Skeletal muscle satellite cell (primary cell): ENCODE measurements around the gene UPP1.

Source experiments
- H3K27me3 ChIP-seq: 2 replicates; pipeline ENCODE4 v1.7.0; 2013; ENCODE audit warnings: low read length; ENCODE audit not compliant: control insufficient read depth, insufficient read depth
- H3K36me3 ChIP-seq: 2 replicates; pipeline ENCODE4 v1.7.0; 2013; ENCODE audit warnings: mild to moderate bottlenecking, control low read depth, low read length; ENCODE audit not compliant: insufficient read depth
- H3K4me1 ChIP-seq: 2 replicates; pipeline ENCODE4 v1.7.0; 2013; ENCODE audit warnings: low read length; ENCODE audit not compliant: control insufficient read depth, insufficient read depth
- H3K4me2 ChIP-seq: 2 replicates; pipeline ENCODE4 v1.7.0; 2013; ENCODE audit warnings: mild to moderate bottlenecking, low read length
- H3K4me3 ChIP-seq: 2 replicates; pipeline ENCODE4 v1.7.0; 2013; ENCODE audit warnings: low read length
- H3K9ac ChIP-seq: 2 replicates; pipeline ENCODE4 v1.7.0; 2013; ENCODE audit warnings: mild to moderate bottlenecking, low read depth, low read length, moderate library complexity
- H3K9me3 ChIP-seq: replicated peaks from 2 replicates; pipeline ENCODE4 v1.7.0; 2013; ENCODE audit warnings: mild to moderate bottlenecking, control low read depth, low read length

The UPP1 gene

GRCh38 chr7:48087349-48087748 is 1.7 kb upstream of the UPP1 start:
- peak overlapping the region; percentile 48 for H3K4me2 ChIP-seq
- peak overlapping the region; percentile 61 for H3K9ac ChIP-seq
- peak overlapping the region; percentile 25 for H3K4me3 ChIP-seq

GRCh38 chr7:48088559-48089045 is 463 bp upstream of the UPP1 start:
- Histone ChIP-seq H3K36me3 (peaks cover 25% of the 10 kb centered on the region), H3K4me2 (peak overlapping the region; percentile 99), H3K4me1 (peaks cover 62% of the 10 kb centered on the region), H3K4me3 (peak overlapping the region; percentile 94), H3K9ac (peak overlapping the region; percentile 89), H3K27me3 (no peaks in the 10 kb centered on the region), H3K9me3 (no peaks in the 10 kb centered on the region)

More at GRCh38 chr7:48087349-48087748, 1.7 kb upstream of the UPP1 start:
- Histone ChIP-seq H3K27me3 (no peaks in the 10 kb centered on the region), H3K36me3 (peaks cover 14% of the 10 kb centered on the region), H3K4me1 (peaks cover 69% of the 10 kb centered on the region), H3K9me3 (no peaks in the 10 kb centered on the region)

- no peaks in the 10 kb centered on the region for H3K9me3 ChIP-seq
- no peaks in the 10 kb centered on the region for H3K27me3 ChIP-seq
- peaks cover 64% of the 10 kb centered on the region for H3K4me1 ChIP-seq
- H3K9ac ChIP-seq = peak overlapping the region; percentile 91
- H3K36me3 ChIP-seq = peaks cover 28% of the 10 kb centered on the region
- peak overlapping the region; percentile 99 for H3K4me2 ChIP-seq
- H3K4me3 ChIP-seq = peak overlapping the region; percentile 94
Measured at GRCh38 chr7:48090095-48090805, 1.2 kb downstream of the UPP1 start.

GRCh38 chr7:48091506-48092433 is 2.7 kb downstream of the UPP1 start:
- H3K36me3 ChIP-seq = peaks cover 37% of the 10 kb centered on the region

GRCh38 chr7:48094861-48095293 is 5.8 kb downstream of the UPP1 start:
- no peak overlapping the region for H3K4me3 ChIP-seq
- H3K9me3 ChIP-seq = no peaks in the 10 kb centered on the region
- peaks cover 59% of the 10 kb centered on the region for H3K36me3 ChIP-seq
- H3K4me1 ChIP-seq = peaks cover 57% of the 10 kb centered on the region
- H3K4me2 ChIP-seq = peak overlapping the region; percentile 65
- no peaks in the 10 kb centered on the region for H3K27me3 ChIP-seq
- peak overlapping the region; percentile 51 for H3K9ac ChIP-seq

More at GRCh38 chr7:48091506-48092433, 2.7 kb downstream of the UPP1 start:
- Histone ChIP-seq H3K4me1 (peaks cover 64% of the 10 kb centered on the region), H3K27me3 (no peaks in the 10 kb centered on the region), H3K4me2 (no peak overlapping the region), H3K9me3 (no peaks in the 10 kb centered on the region), H3K4me3 (no peak overlapping the region), H3K9ac (no peak overlapping the region)

- no peak overlapping the region for H3K9ac ChIP-seq
- peaks cover 61% of the 10 kb centered on the region for H3K36me3 ChIP-seq
- no peaks in the 10 kb centered on the region for H3K27me3 ChIP-seq
- H3K4me2 ChIP-seq = no peak overlapping the region
- peaks cover 48% of the 10 kb centered on the region for H3K4me1 ChIP-seq
- no peak overlapping the region for H3K4me3 ChIP-seq
- H3K9me3 ChIP-seq = no peaks in the 10 kb centered on the region
Measured at GRCh38 chr7:48096273-48096672, 7.2 kb downstream of the UPP1 start.

- Histone ChIP-seq H3K4me2 (peak overlapping the region; percentile 46), H3K9me3 (no peaks in the 10 kb centered on the region), H3K36me3 (peaks cover 63% of the 10 kb centered on the region), H3K9ac (peak overlapping the region; percentile 34), H3K4me1 (peaks cover 41% of the 10 kb centered on the region), H3K27me3 (no peaks in the 10 kb centered on the region), H3K4me3 (no peak overlapping the region)
Measured at GRCh38 chr7:48097521-48098231, 8.6 kb downstream of the UPP1 start.

GRCh38 chr7:48098846-48099245 is 9.8 kb downstream of the UPP1 start:
- H3K9me3 ChIP-seq = no peaks in the 10 kb centered on the region
- peaks cover 41% of the 10 kb centered on the region for H3K4me1 ChIP-seq
- H3K27me3 ChIP-seq = no peaks in the 10 kb centered on the region
- H3K36me3 ChIP-seq = peaks cover 64% of the 10 kb centered on the region
- no peak overlapping the region for H3K4me3 ChIP-seq
- no peak overlapping the region for H3K9ac ChIP-seq
- no peak overlapping the region for H3K4me2 ChIP-seq

- H3K9ac ChIP-seq = no peak overlapping the region
- no peak overlapping the region for H3K4me2 ChIP-seq
- no peak overlapping the region for H3K4me3 ChIP-seq
- H3K4me1 ChIP-seq = peaks cover 34% of the 10 kb centered on the region
- no peaks in the 10 kb centered on the region for H3K27me3 ChIP-seq
- no peaks in the 10 kb centered on the region for H3K9me3 ChIP-seq
- H3K36me3 ChIP-seq = peaks cover 70% of the 10 kb centered on the region
Measured at GRCh38 chr7:48099781-48100180, 10.7 kb downstream of the UPP1 start.

- Histone ChIP-seq H3K9me3 (no peaks in the 10 kb centered on the region), H3K9ac (no peak overlapping the region), H3K4me1 (peaks cover 18% of the 10 kb centered on the region), H3K4me2 (no peak overlapping the region), H3K36me3 (peaks cover 75% of the 10 kb centered on the region), H3K4me3 (no peak overlapping the region), H3K27me3 (no peaks in the 10 kb centered on the region)
Measured at GRCh38 chr7:48101352-48101751, 12.3 kb downstream of the UPP1 start.

- Histone ChIP-seq H3K4me1 (peaks cover 12% of the 10 kb centered on the region), H3K9me3 (no peaks in the 10 kb centered on the region), H3K9ac (no peak overlapping the region), H3K27me3 (no peaks in the 10 kb centered on the region), H3K4me3 (no peak overlapping the region), H3K4me2 (no peak overlapping the region), H3K36me3 (peaks cover 77% of the 10 kb centered on the region)
Measured at GRCh38 chr7:48101968-48102367, 12.9 kb downstream of the UPP1 start.
